GM12878 (cell line): ENCODE measurements around the gene CIDEA. TPM values are rescaled to one million over a fixed set of nuclear protein-coding genes. Genes with fewer than 3 reads are reported as not detected.

Experiments
- ATAC-seq: fragments of 200-7000 bp; cut with Tn5 transposase; 3 replicates; pipeline ENCODE4 v1.9.1; 2020; ENCODE audit warnings: mild to moderate bottlenecking, moderate library complexity
- BruUV-seq: library from RNA; stranded (reverse); fragments of 400-500 nt; replicated peaks from 2 replicates; lab custom pipeline; 2021; lab: Mats Ljungman, UMichigan
- CTCF ChIA-PET: fragments of 300-600 bp; sonication (Branson Sonifier 250); formaldehyde crosslinking; extraction: SDS; loops from one replicate; lab custom pipeline; 2021; ENCODE audit warnings: inconsistent platforms; lab: Yijun Ruan, JAX
- POLR2A ChIA-PET: fragments of 350-600 bp; formaldehyde crosslinking; extraction: SDS; loops from one replicate; lab custom pipeline; 2021; ENCODE audit warnings: inconsistent platforms; lab: Charles Lee
- RAD21 ChIA-PET: fragments of 300-600 bp; sonication (Branson Sonifier 250); formaldehyde crosslinking; loops from one replicate; lab custom pipeline; 2023; ENCODE audit warnings: antibody characterized with exemption; ENCODE audit not compliant: unreplicated experiment; lab: Charles Lee
- SMC1A ChIA-PET: fragments of 300-600 bp; sonication (Branson Sonifier 250); formaldehyde crosslinking; loops from one replicate; lab custom pipeline; 2023; ENCODE audit not compliant: unreplicated experiment, uncharacterized antibody; lab: Charles Lee
- DNase-seq: peaks from one replicate; pipeline ENCODE4 v3.0.0-alpha.2; 2011; ENCODE audit warnings: low read depth, low spot score
- FAIRE-seq: peaks from 3 replicates; lab custom pipeline; 2011; peaks lifted over from hg19 to GRCh38; lab: Jason Lieb, UNC
- H2AFZ ChIP-seq: 2 replicates; pipeline ENCODE4 v1.6.0; 2011; ENCODE audit warnings: low read depth, low read length, control low read depth; ENCODE audit not compliant: control insufficient read depth
- H3K27ac ChIP-seq: 2 replicates; pipeline ENCODE4 v1.5.1; 2011; ENCODE audit warnings: control low read depth; ENCODE audit not compliant: control insufficient read depth, insufficient read depth
- H3K27me3 ChIP-seq, 2 experiments: replicated peaks in 1 of 2; 2 replicates each; pipeline versions ENCODE4 v1.6.0 to v1.6.1; 2011; ENCODE audit warnings: low read length in 1 of 2; ENCODE audit not compliant: control insufficient read depth in 2 of 2, insufficient read depth in 2 of 2
- H3K36me3 ChIP-seq, 2 experiments: 2 replicates each; pipeline ENCODE4 v1.5.1; 2011; ENCODE audit warnings: low read length in 1 of 2; ENCODE audit not compliant: control insufficient read depth in 2 of 2, insufficient read depth in 2 of 2
- H3K4me1 ChIP-seq: 2 replicates; pipeline ENCODE4 v1.6.1; 2011; ENCODE audit warnings: mild to moderate bottlenecking, low read length, moderate library complexity, mixed read lengths; ENCODE audit not compliant: control insufficient read depth, insufficient read depth
- H3K4me2 ChIP-seq: 2 replicates; pipeline ENCODE4 v1.6.0; 2011; ENCODE audit warnings: control low read depth; ENCODE audit not compliant: control insufficient read depth, insufficient read depth
- H3K4me3 ChIP-seq: fragments of 200-600 bp; sonication (generic); 2 replicates; pipeline ENCODE4 v1.5.1; 2016
- H3K79me2 ChIP-seq: 2 replicates; pipeline ENCODE4 v1.6.0; 2011; ENCODE audit warnings: low read length; ENCODE audit not compliant: control insufficient read depth, insufficient read depth
- H3K9ac ChIP-seq: 2 replicates; pipeline ENCODE4 v1.8.0; 2011; ENCODE audit warnings: low read length, control low read depth, mixed read lengths; ENCODE audit not compliant: control insufficient read depth, insufficient read depth
- H3K9me3 ChIP-seq: replicated peaks from 3 replicates; pipeline ENCODE4 v1.5.1; 2011; ENCODE audit warnings: mild to moderate bottlenecking, low read length; ENCODE audit not compliant: control insufficient read depth, insufficient read depth
- H4K20me1 ChIP-seq: 2 replicates; pipeline ENCODE4 v1.6.0; 2011; ENCODE audit not compliant: control insufficient read depth, insufficient read depth
- ATF7 ChIP-seq: fragments of 450-650 bp; IDR thresholded peaks from 2 replicates; pipeline ENCODE4 v1.6.1; 2016; ENCODE audit warnings: low read depth, mild to moderate bottlenecking
- CEBPZ ChIP-seq: fragments of 150-350 bp; IDR thresholded peaks from 2 replicates; pipeline ENCODE4 v1.6.1; 2016; ENCODE audit warnings: low read depth, low read length
- EED ChIP-seq: sonication (generic); IDR thresholded peaks from 2 replicates; pipeline ENCODE4 v1.6.1; 2016; ENCODE audit warnings: antibody characterized with exemption, low read depth
- ELK1 ChIP-seq: IDR thresholded peaks from 2 replicates; pipeline ENCODE4 v1.6.1; 2012; ENCODE audit warnings: low read depth, low read length, improper control_type of control experiment
- FOS ChIP-seq: IDR thresholded peaks from 3 replicates; pipeline ENCODE4 v1.6.1; 2011; ENCODE audit warnings: borderline replicate concordance; ENCODE audit not compliant: insufficient read length; ENCODE audit errors: extremely low read depth
- MTA2 ChIP-seq: fragments of 450-650 bp; IDR thresholded peaks from 2 replicates; pipeline ENCODE4 v1.6.1; 2016; ENCODE audit warnings: low read depth, mild to moderate bottlenecking, moderate library complexity
- NR2C2 ChIP-seq: IDR thresholded peaks from 2 replicates; pipeline ENCODE4 v1.6.1; 2011; ENCODE audit warnings: borderline replicate concordance, low read depth; ENCODE audit not compliant: control insufficient read depth, insufficient read length
- POLR2AphosphoS5 ChIP-seq: IDR thresholded peaks from 2 replicates; pipeline ENCODE4 v1.6.1; 2011; ENCODE audit warnings: mild to moderate bottlenecking, low read length, inconsistent platforms
- POU2F2 ChIP-seq: IDR thresholded peaks from 3 replicates; pipeline ENCODE4 v1.6.1; 2011; ENCODE audit warnings: low read depth, mild to moderate bottlenecking, low read length, borderline replicate concordance
- RB1 ChIP-seq: fragments of 450-650 bp; formaldehyde crosslinking; IDR thresholded peaks from 2 replicates; pipeline ENCODE4 v1.6.1; 2017; ENCODE audit warnings: mild to moderate bottlenecking, borderline replicate concordance
- RELA ChIP-seq: fragments of 450-650 bp; IDR thresholded peaks from 2 replicates; pipeline ENCODE4 v1.8.0; 2014; ENCODE audit warnings: borderline replicate concordance; ENCODE audit not compliant: partially characterized antibody
- SMARCA5 ChIP-seq: fragments of 450-650 bp; IDR thresholded peaks from 2 replicates; pipeline ENCODE4 v1.6.1; 2017; ENCODE audit warnings: mild to moderate bottlenecking
- TCF12 ChIP-seq: IDR thresholded peaks from 2 replicates; pipeline ENCODE4 v1.6.1; 2011; ENCODE audit warnings: low read depth, mild to moderate bottlenecking, low read length
- ZNF274 ChIP-seq: IDR thresholded peaks from one replicate; pipeline ENCODE4 v1.8.0; 2011; ENCODE audit not compliant: insufficient read length, insufficient read depth
- WGBS: methylation state at CpG from one replicate; pipeline ENCODE4 v1.1.6; 2016; ENCODE audit warnings: low lambda C conversion rate; ENCODE audit not compliant: insufficient replicate concordance, insufficient coverage; ENCODE audit errors: missing lambda C conversion rate; 5-methylcytosine and 5-hydroxymethylcytosine counted together
- in situ Hi-C: fragments of 300-500 bp; cut with MboI; formaldehyde crosslinking; loops from 9 replicates; pipeline ENCODE4 v1.14.3; 2018; ENCODE audit warnings: mixed read lengths
- intact Hi-C: fragments of 100-400 bp; cut with micrococcal nuclease; formaldehyde crosslinking; loops from one replicate; pipeline ENCODE4 v1.14.2; 2022; ENCODE audit not compliant: unreplicated experiment
- polyA plus RNA-seq, 11 experiments: library from polyadenylated mRNA; depleted of rRNA in 4 of 11; unstranded in 6 of 11; stranded (reverse) in 5 of 11; fragments of >200 nt; fragmentation: Nextera tagmentation in 4 of 11; fragmentation: Illumina TruSeq in 1 of 11; extraction: Ambion mirVana in 4 of 11; extraction: Trizol in 1 of 11; gene quantifications; 1 replicate in 1 of 11; 2 replicates in 10 of 11; pipeline versions ENCODE4 v1.2.1 to v1.2.3, GENCODE V29; 2011 to 2016; ENCODE audit warnings: inconsistent platforms in 2 of 11, missing spikeins in 2 of 11, low read depth in 1 of 11
- total RNA-seq, 4 experiments: library from RNA; depleted of rRNA in 3 of 4; stranded (reverse); fragments of >200 nt in 3 of 4; fragmentation: Illumina TruSeq in 1 of 4; extraction: Trizol in 1 of 4; gene quantifications; 2 replicates each; pipeline versions ENCODE4 v1.2.1 to v1.2.3, GENCODE V29; 2013 to 2021

The CIDEA gene
- total and polyA plus RNA-seq, 10 of the 15 experiments (the other 5 are each of a cell fraction or from before 2014, with no cell fraction given): not detected

- TF ChIP-seq MTA2: no peak
Observed at GRCh38 chr18:12251311-12251710, 2.9 kb upstream of the CIDEA start (continued).

GRCh38 chr18:12252061-12252460 is 2.1 kb upstream of the CIDEA start:
- Histone ChIP-seq H3K27ac (no peak overlapping the region), H3K36me3 (no peaks in the 10 kb centered on the region), H3K9ac (no peak overlapping the region), H3K4me1 (no peaks in the 10 kb centered on the region), H4K20me1 (no peaks in the 10 kb centered on the region), H2AFZ (no peak overlapping the region), H3K4me2 (no peak overlapping the region), H3K27me3 (peaks cover 3 to 16% of the 10 kb centered on the region in 2 experiments), H3K9me3 (no peaks in the 10 kb centered on the region), H3K79me2 (no peaks in the 10 kb centered on the region), H3K4me3 (no peak overlapping the region)
- TF ChIP-seq TCF12 (no peak), ZNF274 (no peak), RELA (no peak), EED (no peak), ATF7 (no peak), POLR2AphosphoS5 (no peak)
- ChIA-PET RAD21 (no interaction called here), POLR2A (no interaction called here), CTCF (no interaction called here), SMC1A (no interaction called here)
- no TSS peak for BruUV-seq
- intact Hi-C loops (no loop called here), in situ Hi-C loops (no loop called here)
- FAIRE-seq: no peak
- no peak for DNase-seq
- 37% methylated on average over 6 of the region's 6 CpGs for WGBS
- no peak for ATAC-seq

DNA sequence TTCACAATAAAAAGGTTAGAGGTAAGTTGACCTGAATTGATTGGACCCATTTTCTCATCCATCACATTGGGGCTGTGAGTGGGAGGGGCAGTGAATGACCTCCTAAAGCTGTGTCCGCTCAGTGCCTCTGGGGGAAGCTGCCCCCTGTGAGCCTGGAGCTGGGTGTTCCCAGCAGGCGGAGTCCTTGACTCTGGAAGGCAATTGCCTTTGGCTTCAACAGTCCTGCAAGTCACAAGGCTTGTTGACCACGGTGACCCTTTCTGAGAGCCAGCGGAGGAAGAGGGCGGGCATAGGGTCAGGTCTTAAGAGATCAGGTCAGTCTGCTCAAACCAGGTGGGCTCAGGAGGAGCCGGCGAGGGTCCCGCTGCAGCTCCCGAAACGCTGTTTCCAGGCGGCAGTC is 1.1 kb upstream of the CIDEA start:
- Histone ChIP-seq H3K4me2 (no peak overlapping the region), H3K9ac (no peak overlapping the region), H3K27ac (no peak overlapping the region), H3K4me3 (no peak overlapping the region), H4K20me1 (no peaks in the 10 kb centered on the region), H3K9me3 (no peaks in the 10 kb centered on the region), H2AFZ (no peak overlapping the region), H3K27me3 (peaks cover 3 to 16% of the 10 kb centered on the region in 2 experiments), H3K4me1 (no peaks in the 10 kb centered on the region), H3K79me2 (no peaks in the 10 kb centered on the region), H3K36me3 (no peaks in the 10 kb centered on the region)
- in situ Hi-C loops (no loop called here), intact Hi-C loops (no loop called here)
- FAIRE-seq: no peak
- SMC1A ChIA-PET: no interaction called here
- POLR2A ChIA-PET: no interaction called here
- no peak for DNase-seq
- WGBS: 33% methylated on average over 11 of the region's 11 CpGs
- no TSS peak for BruUV-seq
- ATAC-seq: no peak
- CTCF ChIA-PET: no interaction called here
- RAD21 ChIA-PET: no interaction called here
- TF ChIP-seq RB1 (no peak), FOS (no peak), NR2C2 (no peak), SMARCA5 (no peak), POU2F2 (no peak), ELK1 (no peak), CEBPZ (no peak)
